Mucosa of gallbladder (tissue), 1 donor: ENCODE results near the gene CCL22. TPM values are rescaled to one million over a fixed set of nuclear protein-coding genes. Genes with fewer than 3 reads are reported as not detected.
"Not testable (repeated sequence)": the region's sequence is repeated elsewhere in the genome, so short reads cannot be mapped to it uniquely, and the experiment has no call there.

Source experiments
- DNase-seq: peaks from one replicate; pipeline ENCODE4 v3.0.0-alpha.2; 2020; ENCODE audit warnings: low spot score
- total RNA-seq: library from RNA; stranded (reverse); gene quantifications from one replicate; pipeline ENCODE4 v1.2.1, GENCODE V29; 2021
- donor health status: DM: no; HTN: no; CAD: no.

The CCL22 gene, protein sequence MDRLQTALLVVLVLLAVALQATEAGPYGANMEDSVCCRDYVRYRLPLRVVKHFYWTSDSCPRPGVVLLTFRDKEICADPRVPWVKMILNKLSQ
- 1.4 TPM for total RNA-seq

DNA sequence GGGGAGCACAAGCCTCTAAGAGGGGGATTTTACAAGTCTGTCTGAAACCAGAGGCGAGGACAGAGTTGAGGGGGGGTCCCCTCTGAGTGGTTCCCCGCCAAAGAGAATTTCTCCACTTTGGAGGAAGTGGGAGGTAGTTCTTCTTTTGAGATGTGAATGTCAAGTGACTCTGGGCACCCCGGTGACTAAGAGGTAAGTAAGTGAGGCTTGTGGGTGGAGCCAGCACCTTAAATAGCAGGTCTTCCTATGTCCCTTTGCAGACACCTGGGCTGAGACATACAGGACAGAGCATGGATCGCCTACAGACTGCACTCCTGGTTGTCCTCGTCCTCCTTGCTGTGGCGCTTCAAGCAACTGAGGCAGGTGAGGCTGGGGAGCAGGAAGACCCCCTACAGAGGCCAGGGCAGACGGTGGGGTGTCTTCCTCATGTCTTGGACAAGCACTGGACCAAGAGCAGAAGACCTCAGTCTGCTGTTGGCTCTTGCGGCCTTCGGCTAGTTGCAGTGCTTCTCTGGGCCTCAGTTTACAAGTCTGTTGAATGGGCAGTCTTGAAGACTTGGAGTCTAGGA is at the start of gene CCL22:
Gene CCL22, plus strand, starts transcription at position 257 of the 569 bp plus-strand sequence. Its CDS starts 34 bp downstream, at position 291.
- no peak for DNase-seq

DNA sequence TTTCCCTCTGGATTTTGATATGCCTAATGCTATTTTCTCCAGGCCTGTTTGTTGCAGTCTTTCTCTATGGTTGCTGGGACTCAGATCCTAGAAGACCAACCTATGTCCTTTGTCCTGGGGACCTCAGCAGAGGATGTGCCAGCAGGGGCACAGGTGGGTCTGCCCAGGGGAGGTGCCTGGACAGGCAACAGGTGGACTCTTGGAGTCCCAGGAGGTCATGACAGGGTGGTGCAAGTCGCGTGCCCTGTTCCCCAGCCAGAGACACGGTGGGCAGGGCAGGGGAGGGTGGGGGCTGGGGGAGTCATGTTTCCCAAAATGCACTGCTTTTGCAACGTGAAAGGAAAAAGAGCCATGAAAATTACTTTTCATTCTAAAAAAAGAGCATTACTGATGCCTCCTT is 47.8 kb upstream of the CCL22 start:
- DNase-seq = no peak

DNA sequence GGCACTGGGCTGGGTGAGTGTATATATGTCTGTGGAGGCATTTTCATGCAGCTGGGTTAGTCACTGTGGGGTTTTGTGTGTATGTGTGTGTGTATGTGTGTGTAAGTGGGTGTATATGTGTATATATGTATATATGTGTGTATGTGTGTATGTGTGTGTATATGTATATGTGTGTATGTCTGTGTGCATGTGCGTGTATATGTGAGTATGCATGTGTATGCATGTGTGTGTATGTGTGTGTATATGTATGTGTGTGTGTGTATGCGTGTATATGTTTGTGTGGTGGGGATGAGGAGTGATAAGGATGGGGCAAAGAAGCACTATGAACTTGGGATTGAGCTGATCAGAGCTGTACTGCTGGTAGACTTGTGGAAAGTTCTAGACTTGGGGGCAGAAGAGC is 45.1 kb upstream of the CCL22 start:
- peak; percentile 1 for DNase-seq

DNA sequence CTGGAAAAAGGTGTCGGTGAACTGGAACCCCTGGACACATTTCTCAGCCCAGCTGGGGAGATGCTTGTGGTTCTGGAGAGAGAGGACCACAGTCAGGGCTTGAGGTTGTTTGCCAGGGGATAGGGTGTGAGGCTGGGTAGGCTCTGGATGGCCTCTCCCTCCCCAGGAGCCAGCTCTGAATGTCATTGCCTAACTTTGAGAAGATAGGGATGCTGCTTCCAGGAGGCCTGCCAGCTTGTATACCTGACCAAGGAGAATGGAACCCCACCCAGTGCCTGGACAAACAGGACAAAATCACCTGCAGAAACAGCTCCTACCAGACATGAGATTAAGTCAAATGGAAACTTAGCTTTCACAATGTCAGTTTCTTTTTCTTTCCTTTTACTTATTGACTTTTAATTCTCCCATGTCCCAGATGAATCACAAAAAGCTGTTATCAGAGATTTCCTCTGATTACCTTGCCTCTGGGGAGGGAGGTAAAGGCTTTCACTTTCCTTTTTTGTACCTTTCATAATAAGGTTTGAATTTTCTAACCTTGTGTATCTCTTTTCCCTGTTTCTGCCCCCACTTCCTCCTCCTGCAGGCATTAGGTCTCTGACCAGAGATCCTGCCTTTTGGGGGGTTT is 44.3 kb upstream of the CCL22 start:
- no peak for DNase-seq

DNA sequence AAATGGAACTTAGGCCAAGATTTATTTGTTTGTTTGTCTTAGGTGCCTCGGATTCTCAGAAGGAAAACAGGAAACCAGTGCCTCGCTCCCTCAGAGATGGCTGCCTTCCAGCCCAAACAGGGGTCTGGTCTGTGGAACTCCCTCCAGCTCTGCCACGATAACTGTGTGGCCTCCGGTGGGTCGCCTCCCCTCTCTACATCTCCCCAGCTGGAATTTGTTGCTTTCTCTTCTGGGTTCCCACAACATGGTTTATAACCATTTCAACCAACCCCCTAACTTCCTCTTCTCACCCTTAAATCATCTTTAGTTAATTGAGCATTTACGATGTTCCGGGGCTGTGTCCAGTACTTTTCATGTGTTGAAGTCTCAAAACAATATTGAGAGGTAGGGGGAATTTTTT is 43.2 kb upstream of the CCL22 start:
- no peak for DNase-seq

DNA sequence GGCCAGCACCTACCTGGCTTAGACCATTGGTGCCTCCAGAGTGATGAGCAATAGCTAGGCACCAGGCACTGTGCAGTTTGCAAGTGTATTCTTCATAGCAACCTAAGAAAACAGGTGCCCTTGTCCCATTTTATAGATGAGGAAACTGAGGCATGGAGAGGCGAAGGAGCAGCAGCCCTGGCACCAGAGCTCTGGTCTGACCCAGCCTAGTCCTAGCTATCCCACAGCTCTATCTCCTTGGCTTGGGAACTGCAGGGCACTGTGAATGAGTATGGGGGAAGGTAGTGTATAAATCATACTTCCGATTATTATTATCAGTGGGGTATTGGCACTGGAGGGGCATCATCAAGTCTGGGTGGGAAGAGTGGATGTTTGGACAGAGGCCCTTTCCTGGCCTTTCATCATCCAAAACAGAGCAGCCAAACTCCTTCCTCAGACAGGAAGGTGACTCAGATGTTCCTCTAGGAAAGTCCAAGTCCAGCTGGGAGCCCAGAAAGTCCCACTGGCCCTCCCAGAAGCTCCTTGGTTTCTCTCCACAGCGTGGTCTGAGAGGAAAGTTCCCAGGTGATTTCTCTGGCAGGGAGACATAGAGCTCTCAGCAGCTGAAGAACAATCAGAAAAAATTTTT is 42.1 kb upstream of the CCL22 start:
- DNase-seq = no peak

DNA sequence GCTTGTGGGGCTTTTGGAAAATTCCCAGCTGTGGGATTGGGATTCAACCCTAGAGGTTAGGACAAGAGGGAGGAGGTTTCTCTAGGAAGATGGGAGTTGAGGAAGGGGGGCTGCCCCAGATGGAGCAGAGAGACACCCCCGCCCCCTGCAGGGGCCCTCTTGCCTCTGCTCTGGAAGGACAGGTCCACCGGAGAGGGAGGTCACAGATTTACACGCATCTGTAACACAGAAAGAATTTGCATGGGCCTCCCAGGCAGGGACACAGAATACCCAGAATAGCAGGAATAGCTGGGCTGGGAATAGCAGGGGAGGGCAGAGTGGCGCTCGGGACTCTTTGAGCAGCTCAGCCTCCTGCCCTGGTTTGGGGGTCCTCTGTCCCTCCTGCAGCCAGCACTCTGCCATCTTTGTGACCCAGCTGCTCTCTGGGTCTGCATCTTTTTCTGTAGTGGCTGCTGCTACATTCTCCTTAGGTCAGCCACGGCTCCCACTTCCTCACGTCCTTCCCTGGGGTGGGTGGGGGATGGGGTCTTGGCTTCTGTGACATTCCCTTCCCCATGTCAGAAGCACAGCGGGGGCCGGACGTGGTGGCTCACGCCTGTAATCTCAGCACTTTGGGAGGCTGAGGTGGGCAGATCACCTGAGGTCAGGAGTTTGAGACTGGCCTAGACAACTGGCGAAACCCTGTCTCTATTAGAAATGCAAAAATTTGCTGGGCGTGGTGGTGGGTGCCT is 40.2 kb upstream of the CCL22 start:
- DNase-seq = no peak

DNA sequence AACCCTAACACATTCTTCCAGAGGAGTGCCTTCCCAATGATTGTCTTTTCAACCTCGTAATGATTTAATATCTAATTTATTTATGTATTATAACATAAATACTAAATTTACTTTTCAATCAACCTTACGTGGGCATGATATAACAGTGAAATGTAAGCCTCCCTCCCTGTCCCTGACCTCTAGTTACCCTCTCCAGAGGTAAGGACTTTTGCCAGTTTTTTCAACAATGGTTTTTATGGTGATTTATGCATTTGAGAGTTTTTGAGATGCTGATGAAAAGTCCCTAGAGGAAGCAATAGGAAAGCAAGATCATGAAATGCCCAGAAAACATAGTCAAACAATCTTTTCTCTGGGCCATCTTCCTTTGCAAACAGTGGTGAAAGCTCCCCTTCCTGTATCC is 38.9 kb upstream of the CCL22 start:
- no peak for DNase-seq

DNA sequence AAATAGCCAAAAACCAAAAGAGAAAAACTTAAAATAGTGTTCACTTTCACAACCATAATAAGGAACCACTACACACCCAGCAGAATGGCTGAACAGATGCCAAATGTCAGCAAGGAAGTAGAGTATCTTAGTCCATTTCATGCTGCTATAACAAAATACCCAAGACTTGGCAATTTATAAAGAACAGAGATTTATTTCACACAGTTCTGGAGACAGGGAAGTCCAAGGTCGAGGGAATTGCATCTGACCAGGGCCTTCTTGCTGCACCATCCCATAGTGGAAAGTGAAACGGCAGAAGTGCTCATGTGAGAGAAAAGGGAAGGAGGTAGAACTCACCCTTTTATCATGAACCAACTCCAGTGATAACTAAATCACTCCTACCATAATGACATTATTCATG is 33.8 kb upstream of the CCL22 start:
- no peak for DNase-seq

DNA sequence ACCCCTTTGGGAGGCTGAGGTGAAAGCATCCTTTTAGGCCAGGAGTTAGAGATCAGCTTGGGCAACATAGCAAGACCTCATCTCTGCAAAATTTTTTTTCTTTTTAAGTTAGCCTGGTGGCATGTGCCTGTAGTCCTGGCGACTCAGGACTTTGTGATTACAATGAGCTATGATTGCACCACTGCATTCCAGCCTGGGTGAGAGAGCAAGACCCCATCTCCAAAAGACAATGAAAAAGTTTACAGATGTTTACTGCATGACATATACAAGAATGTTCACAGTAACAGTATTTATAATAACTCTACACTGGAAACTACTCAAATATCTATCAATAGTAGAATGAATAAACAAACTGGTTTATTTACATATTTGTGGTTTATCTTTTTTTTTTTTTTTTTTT is 33.1 kb upstream of the CCL22 start:
- DNase-seq = no peak

DNA sequence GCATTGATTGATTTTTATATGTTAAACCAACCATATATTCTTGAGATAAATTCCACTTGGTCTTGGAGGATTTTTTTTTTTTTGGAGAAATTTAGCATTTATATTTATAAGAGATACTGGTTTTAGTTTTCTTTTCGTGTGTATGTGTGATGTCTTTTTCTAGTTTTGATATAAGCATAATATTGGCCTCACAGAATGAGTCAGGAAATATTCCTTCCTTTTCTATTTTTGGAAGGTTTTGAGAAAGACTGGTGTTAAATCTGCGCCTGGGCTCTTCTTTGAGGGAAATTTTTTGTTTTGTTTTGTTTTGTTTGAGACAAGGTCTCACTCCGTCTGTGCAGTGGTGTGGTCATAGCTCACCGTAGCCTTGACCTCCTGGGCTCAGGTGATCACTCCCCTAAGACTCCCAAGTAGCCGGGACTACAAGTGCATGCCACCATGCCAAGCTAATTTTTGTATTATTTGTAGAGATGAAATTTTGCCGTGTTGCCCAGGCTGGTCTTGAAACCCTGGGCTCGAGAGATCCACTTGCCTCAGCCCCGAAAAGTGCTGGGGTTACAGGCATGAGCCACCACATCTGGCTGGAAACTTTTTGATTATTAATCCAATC is 28.8 kb upstream of the CCL22 start:
- DNase-seq = no peak

DNA sequence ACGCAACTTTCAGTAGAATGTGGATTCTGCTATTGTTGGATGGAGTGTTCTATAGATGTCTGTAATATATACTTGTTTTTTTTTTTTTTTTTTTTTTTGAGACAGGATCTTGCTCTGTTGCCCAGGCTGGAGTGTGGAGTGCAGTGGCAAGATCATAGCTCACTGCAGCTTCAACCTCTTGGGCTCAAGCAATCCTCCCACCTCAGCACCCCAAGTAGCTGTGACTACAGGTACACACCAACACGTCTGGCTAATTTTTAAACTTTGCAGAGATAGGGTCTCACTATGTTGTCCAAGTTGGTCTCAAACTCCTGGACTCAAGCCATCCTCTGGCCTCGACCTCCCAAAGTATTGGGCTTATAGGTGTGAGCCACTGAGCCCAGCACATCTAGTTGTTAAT is 27.2 kb upstream of the CCL22 start:
- no peak for DNase-seq

DNA sequence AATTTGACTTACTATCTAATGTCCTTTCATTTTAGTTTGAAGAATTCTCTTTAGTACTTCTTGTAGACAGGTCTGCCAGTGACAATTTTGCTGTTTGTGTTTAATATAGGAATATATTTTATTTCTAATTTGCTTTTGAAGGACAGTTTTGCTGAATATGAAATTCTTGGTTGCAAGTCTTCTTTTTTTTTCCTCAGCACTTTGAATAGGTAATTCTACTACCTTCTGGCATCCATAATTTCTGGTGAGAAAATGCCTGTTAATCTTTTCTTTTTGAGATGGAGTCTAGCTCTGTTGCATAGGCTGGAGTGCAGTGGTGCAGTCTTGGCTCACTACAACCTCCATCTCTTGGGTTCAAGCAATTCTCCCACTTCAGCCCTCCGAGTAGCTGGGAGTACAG is 25.2 kb upstream of the CCL22 start:
- DNase-seq = no peak

DNA sequence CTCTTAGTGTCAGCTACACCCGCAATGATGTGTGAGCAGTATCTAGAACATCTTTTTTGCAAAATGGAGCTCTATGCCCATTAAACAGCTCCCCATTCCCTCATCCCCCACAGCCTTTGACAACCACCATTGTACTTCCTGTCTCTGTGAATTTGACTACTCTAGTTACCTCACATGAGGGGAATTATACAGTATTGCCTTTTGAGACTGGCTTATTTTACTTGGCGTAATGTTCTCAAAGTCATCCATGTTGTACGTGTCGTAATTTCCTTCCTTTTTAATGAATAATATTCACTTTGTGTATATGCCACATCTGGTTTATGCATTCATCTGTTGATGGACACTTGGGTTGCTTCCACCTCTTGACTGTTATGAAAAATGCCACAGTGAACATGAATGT is 23.2 kb upstream of the CCL22 start:
- no peak for DNase-seq

DNA sequence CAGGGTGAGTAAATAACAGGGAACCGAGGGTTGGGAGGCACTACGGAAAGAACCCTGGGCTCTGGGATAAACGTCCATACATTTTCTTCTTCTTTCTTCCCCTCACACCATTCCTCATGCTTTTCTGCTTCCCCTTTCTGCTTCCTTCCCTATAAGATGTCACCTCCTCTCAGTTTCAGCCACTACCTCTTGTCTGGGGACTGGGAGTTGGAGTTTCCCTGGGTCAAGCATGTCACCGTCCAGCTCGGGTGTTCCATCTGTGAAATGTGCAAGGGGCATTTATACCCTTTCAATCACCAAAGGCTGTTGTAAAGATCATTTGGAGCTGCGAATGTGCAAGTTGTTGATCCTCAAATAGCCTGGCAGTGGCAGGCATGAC is 17.5 kb upstream of the CCL22 start:
- DNase-seq = no peak

DNA sequence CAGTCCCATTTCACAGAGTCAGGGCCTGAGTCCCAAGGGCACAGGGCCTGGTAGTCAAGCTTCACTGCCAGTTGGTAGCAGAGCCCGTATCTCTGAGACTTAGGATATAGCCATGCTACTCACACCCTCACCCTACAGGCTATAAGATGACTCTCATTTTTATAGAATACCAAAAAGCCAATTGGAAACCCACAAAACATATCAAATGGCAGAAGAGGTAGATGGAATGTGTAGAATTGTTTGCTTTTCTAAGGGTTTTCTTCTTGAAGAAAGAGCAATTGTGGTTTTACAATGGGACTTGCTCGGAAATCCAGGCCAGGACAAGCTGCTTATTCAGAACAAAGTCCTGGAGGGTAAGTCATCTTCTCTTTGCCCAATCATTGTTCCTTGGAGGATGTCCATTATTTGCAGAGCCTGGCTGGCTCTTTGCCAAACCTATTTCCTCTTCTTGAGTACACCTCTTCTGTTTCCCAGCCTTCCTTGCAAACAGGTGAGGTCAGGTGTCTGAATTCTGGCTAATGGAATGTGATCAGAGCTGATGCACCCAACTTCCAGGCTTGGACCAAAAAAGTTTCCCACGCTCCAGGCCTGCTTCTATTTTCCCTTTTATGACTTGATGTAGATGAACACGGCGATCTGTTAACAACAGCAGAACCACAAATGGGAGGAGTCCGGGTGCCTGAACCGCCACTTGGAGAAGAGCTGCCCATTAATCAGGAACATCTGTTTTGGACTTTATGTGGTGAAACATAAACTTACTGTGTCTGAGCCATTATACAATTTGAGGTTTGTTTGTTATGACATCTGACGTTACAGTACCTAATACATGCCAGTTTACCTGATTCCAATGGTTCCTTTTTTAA is 16.9 kb upstream of the CCL22 start:
- peak; percentile 84 for DNase-seq

DNA sequence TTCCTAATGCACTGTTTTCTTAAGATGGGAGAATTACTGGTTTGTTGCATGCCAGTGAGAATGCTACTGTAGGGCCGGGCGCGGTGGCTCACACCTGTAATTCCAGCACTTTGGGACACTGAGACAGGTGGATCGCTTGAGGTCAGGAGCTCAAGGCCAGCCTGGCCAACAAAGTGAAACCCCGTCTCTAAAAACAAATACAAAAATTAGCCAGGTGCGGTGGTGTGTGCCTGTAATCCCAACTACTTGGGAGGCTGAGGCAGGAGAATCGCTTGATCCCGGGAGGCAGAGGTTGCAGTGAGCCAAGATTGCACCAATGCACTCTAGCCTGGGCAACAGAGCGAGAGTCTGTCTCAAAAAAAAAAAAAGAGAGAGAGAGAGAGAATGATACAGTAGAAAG is 16.0 kb upstream of the CCL22 start:
- not testable (repeated sequence) for DNase-seq

DNA sequence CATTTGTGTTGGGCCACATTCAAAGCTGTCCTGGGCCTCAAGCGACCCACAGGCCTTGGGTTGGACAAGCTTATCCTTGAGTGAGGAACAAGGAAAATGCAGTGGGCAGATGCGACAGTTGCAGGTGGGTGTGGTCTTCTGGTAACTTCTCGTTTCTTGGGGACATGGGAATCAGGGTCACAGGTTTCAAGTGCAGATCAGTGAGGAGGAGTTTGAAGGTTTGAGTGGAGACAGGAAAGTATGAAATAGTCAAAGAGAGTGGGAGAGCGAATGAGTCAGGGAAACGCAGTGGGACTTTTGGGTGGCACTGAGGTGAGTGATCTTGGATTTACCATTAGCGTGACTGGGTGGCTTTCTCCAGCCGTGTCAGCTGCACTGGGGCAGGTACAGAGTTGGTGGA is 15.4 kb upstream of the CCL22 start:
- no peak for DNase-seq

DNA sequence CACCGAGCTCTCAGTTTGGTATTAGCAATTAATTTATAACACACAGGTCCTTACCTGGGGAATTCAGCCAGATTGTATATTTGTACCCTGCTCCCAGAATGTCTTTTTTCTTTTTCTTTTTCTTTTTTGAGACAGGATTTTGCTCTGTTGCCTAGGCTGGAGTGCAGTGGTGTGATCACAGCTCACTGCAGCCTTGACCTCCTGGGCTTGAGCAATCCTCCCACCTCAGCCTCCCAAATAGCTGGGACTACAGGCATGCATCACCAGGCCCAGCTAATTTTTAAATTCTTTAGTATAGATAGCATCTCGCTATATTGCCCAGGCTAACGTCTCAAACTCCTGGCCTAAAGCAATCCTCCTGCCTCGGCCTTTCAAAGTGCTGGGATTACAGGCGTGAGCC is 14.5 kb upstream of the CCL22 start:
- DNase-seq = not testable (repeated sequence)

DNA sequence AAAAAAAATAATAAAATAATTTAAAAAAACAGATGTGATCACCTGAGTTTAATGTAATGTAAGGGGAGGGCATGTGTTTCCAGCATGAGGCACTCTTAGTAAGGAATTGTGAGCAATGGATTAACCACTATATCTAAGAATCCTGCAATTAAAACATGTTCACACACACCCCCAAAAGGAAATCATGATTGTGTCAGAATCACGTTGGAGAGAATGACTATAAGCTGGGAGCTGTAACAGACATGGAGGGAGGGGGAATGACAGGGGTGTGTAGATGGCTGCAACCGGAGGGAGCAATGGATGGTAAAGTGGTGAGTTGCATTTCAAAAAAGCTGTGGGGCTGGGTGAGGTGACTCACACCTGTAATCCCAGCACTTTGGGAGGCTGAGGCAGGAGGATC is 13.6 kb upstream of the CCL22 start:
- DNase-seq = no peak

DNA sequence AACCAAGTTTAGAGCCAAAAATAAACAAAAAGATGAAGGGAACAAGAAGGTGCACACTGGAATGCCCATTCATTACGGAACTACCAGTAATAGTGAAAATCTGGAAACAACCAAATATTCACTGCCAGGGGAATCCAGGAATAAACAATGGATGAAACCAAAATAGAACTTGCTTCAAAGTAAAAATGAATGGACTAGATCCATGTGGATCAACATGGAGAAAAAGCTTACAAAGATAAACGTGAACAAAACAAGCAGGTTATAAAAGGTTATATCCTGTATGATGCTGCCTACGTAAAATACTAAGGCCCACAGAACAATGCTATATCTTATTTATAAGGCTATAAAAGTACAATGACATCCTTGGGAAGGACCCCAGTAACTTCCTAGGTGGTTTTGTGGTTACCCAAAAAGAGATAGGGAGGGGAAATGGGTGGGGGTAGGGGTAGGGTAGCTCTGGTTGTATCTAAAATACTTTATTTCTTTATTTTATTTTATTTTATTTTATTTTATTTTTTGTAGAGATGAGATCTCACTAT is 12.8 kb upstream of the CCL22 start:
- DNase-seq = no peak
